GM12878 (cell line): Measurements from ENCODE around the gene RIT1. TPM values are rescaled to one million over a fixed set of nuclear protein-coding genes. Genes with fewer than 3 reads are reported as not detected.
"Not testable (repeated sequence)": the region's sequence is repeated elsewhere in the genome, so short reads cannot be mapped to it uniquely, and the experiment has no call there.

Experiments
- ATAC-seq: fragments of 200-7000 bp; cut with Tn5 transposase; 3 replicates; pipeline ENCODE4 v1.9.1; 2020; ENCODE audit warnings: mild to moderate bottlenecking, moderate library complexity
- BruUV-seq: library from RNA; stranded (reverse); fragments of 400-500 nt; replicated peaks from 2 replicates; lab custom pipeline; 2021; lab: Mats Ljungman, UMichigan
- CTCF ChIA-PET: fragments of 300-600 bp; sonication (Branson Sonifier 250); formaldehyde crosslinking; extraction: SDS; loops from one replicate; lab custom pipeline; 2021; ENCODE audit warnings: inconsistent platforms; lab: Yijun Ruan, JAX
- POLR2A ChIA-PET: fragments of 350-600 bp; formaldehyde crosslinking; extraction: SDS; loops from one replicate; lab custom pipeline; 2021; ENCODE audit warnings: inconsistent platforms; lab: Charles Lee
- RAD21 ChIA-PET: fragments of 300-600 bp; sonication (Branson Sonifier 250); formaldehyde crosslinking; loops from one replicate; lab custom pipeline; 2023; ENCODE audit warnings: antibody characterized with exemption; ENCODE audit not compliant: unreplicated experiment; lab: Charles Lee
- SMC1A ChIA-PET: fragments of 300-600 bp; sonication (Branson Sonifier 250); formaldehyde crosslinking; loops from one replicate; lab custom pipeline; 2023; ENCODE audit not compliant: unreplicated experiment, uncharacterized antibody; lab: Charles Lee
- DNase-seq: peaks from one replicate; pipeline ENCODE4 v3.0.0-alpha.2; 2011; ENCODE audit warnings: low read depth, low spot score
- FAIRE-seq: peaks from 3 replicates; lab custom pipeline; 2011; peaks lifted over from hg19 to GRCh38; lab: Jason Lieb, UNC
- H2AFZ ChIP-seq: 2 replicates; pipeline ENCODE4 v1.6.0; 2011; ENCODE audit warnings: low read depth, low read length, control low read depth; ENCODE audit not compliant: control insufficient read depth
- H3K27ac ChIP-seq: 2 replicates; pipeline ENCODE4 v1.5.1; 2011; ENCODE audit warnings: control low read depth; ENCODE audit not compliant: control insufficient read depth, insufficient read depth
- H3K27me3 ChIP-seq, 2 experiments: replicated peaks in 1 of 2; 2 replicates each; pipeline versions ENCODE4 v1.6.0 to v1.6.1; 2011; ENCODE audit warnings: low read length in 1 of 2; ENCODE audit not compliant: control insufficient read depth in 2 of 2, insufficient read depth in 2 of 2
- H3K36me3 ChIP-seq, 2 experiments: 2 replicates each; pipeline ENCODE4 v1.5.1; 2011; ENCODE audit warnings: low read length in 1 of 2; ENCODE audit not compliant: control insufficient read depth in 2 of 2, insufficient read depth in 2 of 2
- H3K4me1 ChIP-seq: 2 replicates; pipeline ENCODE4 v1.6.1; 2011; ENCODE audit warnings: mild to moderate bottlenecking, low read length, moderate library complexity, mixed read lengths; ENCODE audit not compliant: control insufficient read depth, insufficient read depth
- H3K4me2 ChIP-seq: 2 replicates; pipeline ENCODE4 v1.6.0; 2011; ENCODE audit warnings: control low read depth; ENCODE audit not compliant: control insufficient read depth, insufficient read depth
- H3K4me3 ChIP-seq: fragments of 200-600 bp; sonication (generic); 2 replicates; pipeline ENCODE4 v1.5.1; 2016
- H3K79me2 ChIP-seq: 2 replicates; pipeline ENCODE4 v1.6.0; 2011; ENCODE audit warnings: low read length; ENCODE audit not compliant: control insufficient read depth, insufficient read depth
- H3K9ac ChIP-seq: 2 replicates; pipeline ENCODE4 v1.8.0; 2011; ENCODE audit warnings: low read length, control low read depth, mixed read lengths; ENCODE audit not compliant: control insufficient read depth, insufficient read depth
- H3K9me3 ChIP-seq: replicated peaks from 3 replicates; pipeline ENCODE4 v1.5.1; 2011; ENCODE audit warnings: mild to moderate bottlenecking, low read length; ENCODE audit not compliant: control insufficient read depth, insufficient read depth
- H4K20me1 ChIP-seq: 2 replicates; pipeline ENCODE4 v1.6.0; 2011; ENCODE audit not compliant: control insufficient read depth, insufficient read depth
- NFIC ChIP-seq: IDR thresholded peaks from 2 replicates; pipeline ENCODE4 v1.6.1; 2012; ENCODE audit warnings: low read depth, mild to moderate bottlenecking, inconsistent platforms, low read length, moderate library complexity
- RAD51 ChIP-seq: fragments of 450-650 bp; IDR thresholded peaks from 2 replicates; pipeline ENCODE4 v1.6.1; 2016; ENCODE audit warnings: moderate library complexity, mild to moderate bottlenecking, inconsistent platforms
- RELA ChIP-seq: fragments of 450-650 bp; IDR thresholded peaks from 2 replicates; pipeline ENCODE4 v1.8.0; 2014; ENCODE audit warnings: borderline replicate concordance; ENCODE audit not compliant: partially characterized antibody
- ZNF24 ChIP-seq: fragments of 450-650 bp; IDR thresholded peaks from 2 replicates; pipeline ENCODE4 v1.6.1; 2017; ENCODE audit warnings: antibody characterized with exemption, mild to moderate bottlenecking
- ZNF384 ChIP-seq: IDR thresholded peaks from 2 replicates; pipeline ENCODE4 v1.6.1; 2012; ENCODE audit warnings: low read depth, mild to moderate bottlenecking, low read length, improper control_type of control experiment, borderline replicate concordance
- ZNF622 ChIP-seq: fragments of 450-650 bp; IDR thresholded peaks from 2 replicates; pipeline ENCODE4 v1.6.1; 2017; ENCODE audit warnings: mild to moderate bottlenecking, inconsistent platforms
- WGBS: methylation state at CpG from one replicate; pipeline ENCODE4 v1.1.6; 2016; ENCODE audit warnings: low lambda C conversion rate; ENCODE audit not compliant: insufficient replicate concordance, insufficient coverage; ENCODE audit errors: missing lambda C conversion rate; 5-methylcytosine and 5-hydroxymethylcytosine counted together
- in situ Hi-C: fragments of 300-500 bp; cut with MboI; formaldehyde crosslinking; loops from 9 replicates; pipeline ENCODE4 v1.14.3; 2018; ENCODE audit warnings: mixed read lengths
- intact Hi-C: fragments of 100-400 bp; cut with micrococcal nuclease; formaldehyde crosslinking; loops from one replicate; pipeline ENCODE4 v1.14.2; 2022; ENCODE audit not compliant: unreplicated experiment
- polyA plus RNA-seq, 11 experiments: library from polyadenylated mRNA; depleted of rRNA in 4 of 11; unstranded in 6 of 11; stranded (reverse) in 5 of 11; fragments of >200 nt; fragmentation: Nextera tagmentation in 4 of 11; fragmentation: Illumina TruSeq in 1 of 11; extraction: Ambion mirVana in 4 of 11; extraction: Trizol in 1 of 11; gene quantifications; 1 replicate in 1 of 11; 2 replicates in 10 of 11; pipeline versions ENCODE4 v1.2.1 to v1.2.3, GENCODE V29; 2011 to 2016; ENCODE audit warnings: inconsistent platforms in 2 of 11, missing spikeins in 2 of 11, low read depth in 1 of 11
- total RNA-seq, 4 experiments: library from RNA; depleted of rRNA in 3 of 4; stranded (reverse); fragments of >200 nt in 3 of 4; fragmentation: Illumina TruSeq in 1 of 4; extraction: Trizol in 1 of 4; gene quantifications; 2 replicates each; pipeline versions ENCODE4 v1.2.1 to v1.2.3, GENCODE V29; 2013 to 2021

The RIT1 gene
- total and polyA plus RNA-seq, 10 of the 15 experiments (the other 5 are each of a cell fraction or from before 2014, with no cell fraction given), result 6.8 to 61.5 (median 13.7) TPM

- peaks cover 2 to 13% of the 10 kb centered on the region in 2 experiments for H3K36me3 ChIP-seq
- ATAC-seq, H2AFZ ChIP-seq, BruUV-seq, in situ Hi-C loops, intact Hi-C loops, H3K9me3 ChIP-seq, H3K9ac ChIP-seq, H3K4me3 ChIP-seq, H3K79me2 ChIP-seq, CTCF ChIA-PET, H3K4me2 ChIP-seq, RAD21 ChIA-PET, H3K27me3 ChIP-seq, FAIRE-seq, DNase-seq, H4K20me1 ChIP-seq, H3K4me1 ChIP-seq, H3K27ac ChIP-seq: not testable (repeated sequence)
- POLR2A ChIA-PET, result interaction anchor here (0.6 to 0.8 kb wide), 3 partner anchors 11 to 614 kb away, joined by 3 to 5 read pairs (median 4); no protein-coding TSS in a partner anchor
- SMC1A ChIA-PET, result interaction anchor here (0.5 to 3.4 kb wide), 3 partner anchors 12 to 37 kb away, joined by 3 to 17 read pairs (median 4); no protein-coding TSS in a partner anchor
- 97% methylated on average over 6 of the region's 6 CpGs for WGBS
These were observed 15.5 kb downstream of the RIT1 start for GRCh38 chr1:155895617-155896016.

- ChIA-PET POLR2A (interaction anchor here (1.2 to 2.0 kb wide), 2 partner anchors 10 to 30 kb away, joined by 3 to 10 read pairs; no protein-coding TSS in a partner anchor), RAD21 (interaction anchor here (0.6 to 0.7 kb wide), 2 partner anchors 11 to 34 kb away, joined by 3 read pairs; partner anchors contain the start of gene SYT11), SMC1A (interaction anchor here (1.3 to 3.4 kb wide), 2 partner anchors 10 to 32 kb away, joined by 6 to 17 read pairs; no protein-coding TSS in a partner anchor), CTCF (interaction anchor here (0.8 to 1.3 kb wide), 4 partner anchors 21 to 173 kb away, joined by 3 to 4 read pairs (median 3); partner anchors contain the start of gene SYT11)
- 0 out of 2 replicates have a peak, but pooled peaks have one; percentile 19 for TF ChIP-seq RAD51
- no peak for TF ChIP-seq NFIC
- no peak for TF ChIP-seq RELA
- no peak for TF ChIP-seq ZNF384
- no peak for TF ChIP-seq ZNF24
- no peak for TF ChIP-seq ZNF622
- WGBS, result 86% methylated on average over 10 of the region's 10 CpGs
- Histone ChIP-seq H3K4me3 (no peak overlapping the region), H3K27ac (no peak overlapping the region), H3K9ac (no peak overlapping the region), H3K4me2 (no peak overlapping the region), H4K20me1 (no peaks in the 10 kb centered on the region), H3K27me3 (no peaks in the 10 kb centered on the region), H3K4me1 (no peaks in the 10 kb centered on the region), H3K79me2 (no peaks in the 10 kb centered on the region), H2AFZ (no peak overlapping the region), H3K36me3 (peaks cover 0 to 5% of the 10 kb centered on the region in 2 experiments; a peak in 1 of 4 replicates), H3K9me3 (no peaks in the 10 kb centered on the region)
- in situ Hi-C loops, result no loop called here
- no peak for FAIRE-seq
- no peak for DNase-seq
- no peak for ATAC-seq
- BruUV-seq, result no TSS peak
- intact Hi-C loops, result no loop called here
These were observed 17.6 kb downstream of the RIT1 start for GRCh38 chr1:155893389-155894142.
